ENCODE results near the gene IMMP2L.
"Not testable (repeated sequence)": the region's sequence is repeated elsewhere in the genome, so short reads cannot be mapped to it uniquely, and the experiment has no call there.

The IMMP2L gene

DNA sequence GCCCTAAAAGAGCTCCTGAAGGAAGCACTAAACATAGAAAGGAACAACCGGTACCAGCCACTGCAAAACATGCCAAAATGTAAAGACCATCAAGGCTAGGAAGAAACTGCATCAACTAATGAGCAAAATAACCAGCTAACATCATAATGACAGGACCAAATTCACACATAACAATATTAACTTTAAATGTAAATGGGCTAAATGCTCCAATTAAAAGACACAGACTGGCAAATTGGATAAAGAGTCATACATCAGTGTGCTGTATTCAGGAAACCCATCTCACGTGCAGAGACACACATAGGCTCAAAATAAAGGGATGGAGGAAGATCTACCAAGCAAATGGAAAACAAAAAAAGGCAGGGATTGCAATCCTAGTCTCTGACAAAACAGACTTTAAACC, 60.5 kb downstream of the IMMP2L start:
- not testable (repeated sequence) for DNase-seq

- peak; percentile 92 for DNase-seq
Observed at GRCh38 chr7:111499027-111499426, 63.3 kb downstream of the IMMP2L start.

GRCh38 chr7:111498391-111499007, 63.8 kb downstream of the IMMP2L start:
- no peak for DNase-seq

DNA sequence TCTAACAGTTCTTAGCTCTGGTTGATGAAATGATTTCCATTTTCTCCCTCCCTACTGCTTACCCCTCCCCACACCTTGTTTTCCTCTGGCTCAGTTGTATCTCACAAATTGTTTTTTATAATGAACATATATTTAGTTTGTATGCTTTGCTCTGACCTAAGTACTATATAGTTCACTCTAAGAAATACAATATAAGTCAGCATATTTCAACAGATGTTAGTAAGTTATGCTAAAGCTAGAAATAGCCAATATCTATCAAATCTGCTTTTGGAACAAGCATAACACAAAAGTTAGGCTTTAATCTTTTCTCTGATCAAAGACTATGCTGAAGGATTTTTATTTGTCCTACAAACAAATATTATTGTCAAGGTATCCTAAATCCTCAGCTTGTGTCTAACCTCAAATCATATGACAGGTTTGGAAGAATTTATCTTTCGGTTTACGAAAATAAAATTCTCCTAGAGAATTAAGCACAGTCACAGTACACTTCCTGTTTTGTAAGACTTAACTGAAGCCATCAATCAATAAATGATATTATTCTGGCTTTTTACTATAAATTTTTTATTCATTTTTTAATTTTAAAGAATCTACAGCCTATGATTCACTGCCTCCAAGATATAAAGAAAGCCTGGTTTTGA, 67.0 kb downstream of the IMMP2L start:
- no peak for DNase-seq

- no peak for DNase-seq
Observed at GRCh38 chr7:111492234-111492633, 70.1 kb downstream of the IMMP2L start.

DNA sequence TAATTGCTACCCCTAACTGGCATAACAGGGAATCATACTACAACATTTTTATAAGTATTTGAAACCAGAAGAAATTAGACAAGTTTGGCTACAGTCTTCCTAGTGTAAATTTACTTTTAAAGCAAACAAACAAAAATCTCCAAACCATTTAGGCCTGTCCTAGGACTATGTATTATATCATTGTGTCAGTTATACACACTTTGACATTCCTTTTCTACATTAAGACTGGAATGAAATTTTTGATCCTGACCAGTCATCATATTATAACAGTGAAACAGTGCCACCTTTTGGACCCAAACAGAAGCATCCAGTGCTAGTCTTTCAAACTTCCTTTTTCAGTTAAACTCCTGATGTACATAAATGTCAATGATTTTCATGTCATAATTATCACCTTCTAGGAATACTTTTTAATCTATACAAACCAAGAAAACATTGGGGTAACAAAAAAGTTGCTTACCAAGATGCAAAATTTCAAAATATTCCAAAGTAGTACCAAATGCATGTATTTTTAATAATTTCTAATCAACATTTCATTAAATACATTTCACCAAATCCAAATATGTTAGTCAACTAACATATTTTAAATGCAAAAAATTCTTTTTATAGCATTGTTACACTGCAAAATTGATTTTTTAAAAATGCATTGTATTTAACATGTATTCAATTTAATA, 75.7 kb downstream of the IMMP2L start:
- DNase-seq = peak; percentile 58

GRCh38 chr7:111485701-111486380, 76.5 kb downstream of the IMMP2L start:
- DNase-seq = no peak

GRCh38 chr7:111483078-111483477, 79.2 kb downstream of the IMMP2L start:
- no peak for DNase-seq

DNA sequence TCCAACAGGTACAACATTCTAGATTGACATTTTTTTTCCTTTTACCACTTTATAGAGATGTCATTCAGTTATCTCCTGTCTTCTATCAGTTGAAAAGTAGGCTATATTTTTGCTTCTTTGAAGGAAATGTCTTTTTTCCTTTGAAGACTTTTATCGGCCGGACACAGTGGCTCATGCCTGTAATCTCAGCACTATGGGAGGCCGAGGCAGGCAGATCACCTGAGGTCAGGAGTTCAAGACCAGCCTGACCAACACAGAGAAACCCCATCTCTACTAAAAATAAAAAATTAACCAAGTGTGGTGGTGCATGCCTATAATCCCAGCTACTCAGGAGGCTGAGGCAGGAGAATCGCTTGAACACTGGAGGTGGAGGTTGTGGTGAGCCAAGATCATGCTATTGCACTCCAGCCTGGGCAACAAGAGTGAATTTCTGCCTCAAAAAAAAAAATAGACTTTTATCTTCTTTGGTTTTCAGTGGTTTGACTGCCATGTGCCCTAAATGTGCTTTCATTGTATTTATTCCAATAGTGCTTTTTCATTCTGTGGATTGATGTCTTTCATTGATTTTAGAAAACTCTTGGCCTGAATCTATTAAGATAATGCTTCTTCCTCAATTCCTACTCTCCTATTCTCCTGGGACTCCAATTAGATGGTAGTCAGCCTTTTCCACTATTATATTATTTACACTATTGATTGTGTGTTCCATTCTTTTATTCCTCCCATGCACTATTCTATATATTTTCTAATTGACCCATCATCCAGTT, 84.6 kb downstream of the IMMP2L start:
- no peak for DNase-seq

- DNase-seq = no peak
Observed at GRCh38 chr7:111476586-111477293, 85.6 kb downstream of the IMMP2L start.

DNA sequence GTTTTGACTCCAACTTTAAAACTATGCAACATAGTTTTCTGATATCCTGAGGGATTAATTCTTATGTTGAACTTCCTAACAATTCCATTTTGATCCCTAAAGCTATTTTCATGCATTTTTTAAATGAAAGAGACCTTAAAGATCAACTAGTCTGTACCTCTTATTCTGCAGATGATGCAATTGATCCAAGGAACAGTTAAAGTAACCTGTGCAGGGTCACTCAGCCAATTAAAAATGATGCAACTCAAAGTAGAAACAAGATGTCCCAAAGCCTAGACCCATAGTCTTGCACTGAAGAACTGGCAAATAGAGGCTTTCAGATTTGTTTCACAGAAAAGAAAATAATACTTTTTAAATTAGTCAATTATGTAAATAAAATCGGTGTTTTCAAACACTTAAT, 86.3 kb downstream of the IMMP2L start:
- DNase-seq = no peak

DNA sequence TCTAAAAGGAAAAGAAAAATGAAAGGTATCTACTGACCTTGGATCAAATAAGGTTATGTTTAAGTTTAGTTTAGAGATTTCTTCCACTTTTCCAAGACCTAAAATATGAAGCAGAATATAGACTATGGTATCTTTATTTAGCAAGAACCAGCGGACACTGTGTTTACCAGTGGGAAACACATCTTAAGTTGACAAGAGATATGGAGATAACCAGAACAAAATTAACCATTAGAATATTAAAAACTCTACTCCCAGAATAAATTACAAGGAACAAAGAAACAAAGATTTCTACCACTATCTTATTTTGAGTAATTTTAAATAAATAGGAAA, 86.9 kb downstream of the IMMP2L start:
- no peak for DNase-seq

DNA sequence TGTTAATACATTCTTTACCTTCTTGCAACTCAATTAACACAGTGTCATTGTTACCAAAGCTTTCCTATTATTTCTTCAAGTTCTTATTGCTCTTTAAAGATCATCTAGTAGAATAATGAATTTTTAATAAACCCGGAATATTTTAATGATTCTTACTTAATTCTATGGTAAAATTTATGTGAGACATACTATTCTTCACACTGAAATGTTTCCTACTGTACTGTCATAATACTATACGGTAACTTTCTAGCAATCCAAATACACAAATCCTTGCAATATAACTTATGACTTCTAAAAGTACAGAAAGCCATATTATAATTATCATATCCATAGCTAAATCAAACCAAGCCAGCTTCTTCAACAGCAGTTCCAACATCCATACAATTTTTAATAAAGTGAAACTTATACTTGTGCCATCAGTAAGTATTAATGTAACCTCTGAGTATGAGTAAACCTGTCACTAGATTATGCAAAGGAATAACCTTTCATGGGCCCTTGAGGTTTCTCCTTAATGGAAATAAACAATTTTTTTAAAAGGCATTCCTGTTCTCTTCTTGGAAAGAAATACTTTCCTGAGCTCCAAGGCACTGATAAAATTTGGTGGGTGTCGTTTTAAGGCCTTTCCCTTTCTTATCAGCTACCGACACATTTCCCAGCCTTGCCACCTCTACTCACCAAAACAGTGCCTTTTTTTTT, 87.4 kb downstream of the IMMP2L start:
- DNase-seq = no peak

DNA sequence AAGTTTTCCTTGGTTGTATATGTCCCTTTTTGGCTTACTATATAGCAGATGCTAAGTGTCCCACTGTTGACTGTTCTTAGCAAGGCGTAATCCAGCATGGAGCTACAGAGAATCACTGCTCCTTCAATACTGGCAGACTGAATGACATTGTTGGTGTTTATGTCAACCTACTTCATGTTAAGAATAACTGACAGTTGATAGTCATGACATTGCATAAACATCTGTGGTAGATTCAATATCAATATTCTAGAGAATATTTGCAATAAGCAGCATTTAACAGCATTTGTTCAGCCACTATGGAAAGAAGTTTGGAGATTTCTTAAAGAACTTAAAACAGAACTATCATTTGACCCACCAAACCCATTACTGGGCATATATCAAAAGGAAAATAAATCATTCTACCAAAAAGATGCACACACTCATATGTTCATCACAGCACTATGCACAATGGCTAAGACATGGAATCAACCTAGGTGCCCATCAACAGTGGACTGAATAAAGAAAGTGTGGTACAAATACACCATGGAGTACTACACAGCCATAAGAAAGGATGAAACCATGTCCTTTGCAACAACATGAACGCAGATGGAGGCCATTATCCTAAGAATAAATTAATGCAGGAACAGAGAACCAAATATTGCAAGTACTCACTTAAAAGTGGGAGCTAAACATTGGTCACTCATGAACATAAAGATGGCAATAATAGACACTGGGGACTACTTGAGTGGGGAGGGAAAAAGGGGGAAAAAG, 88.7 kb downstream of the IMMP2L start:
- no peak for DNase-seq

GRCh38 chr7:111470998-111471397, 91.3 kb downstream of the IMMP2L start:
- no peak for DNase-seq

DNA sequence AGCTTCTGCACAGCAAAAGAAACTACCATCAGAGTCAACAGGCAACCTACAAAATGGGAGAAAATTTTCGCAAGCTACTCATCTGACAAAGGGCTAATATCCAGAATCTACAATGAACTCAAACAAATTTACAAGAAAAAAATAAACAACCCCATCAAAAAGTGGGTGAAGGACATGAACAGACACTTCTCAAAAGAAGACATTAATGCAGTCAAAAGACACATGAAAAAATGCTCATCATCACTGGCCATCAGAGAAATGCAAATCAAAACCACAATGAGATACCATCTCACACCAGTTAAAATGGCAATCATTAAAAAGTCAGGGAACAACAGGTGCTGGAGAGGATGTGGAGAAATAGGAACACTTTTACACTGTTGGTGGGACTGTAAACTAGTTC, 92.4 kb downstream of the IMMP2L start:
- DNase-seq = not testable (repeated sequence)

DNA sequence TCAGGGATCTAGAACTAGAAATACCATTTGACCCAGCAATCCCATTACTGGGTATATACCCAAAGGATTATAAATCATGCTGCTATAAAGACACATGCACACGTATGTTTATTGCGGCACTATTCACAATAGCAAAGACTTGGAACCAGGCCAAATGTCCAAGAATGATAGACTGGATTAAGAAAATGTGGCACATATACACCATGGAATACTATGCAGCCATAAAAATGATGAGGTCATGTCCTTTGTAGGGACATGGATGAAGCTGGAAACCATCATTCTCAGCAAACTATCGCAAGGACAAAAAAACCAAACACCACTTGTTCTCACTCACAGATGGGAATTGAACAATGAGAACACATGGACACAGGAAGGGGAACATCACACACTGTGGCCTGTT, 96.5 kb downstream of the IMMP2L start:
- DNase-seq = not testable (repeated sequence)

GRCh38 chr7:111460695-111461094, 101.6 kb downstream of the IMMP2L start:
- no peak for DNase-seq

- DNase-seq = no peak
Observed at GRCh38 chr7:111459757-111460280, 102.5 kb downstream of the IMMP2L start.

GRCh38 chr7:111459065-111459756, 103.1 kb downstream of the IMMP2L start:
- no peak for DNase-seq

Measured in HCEC 1CT (cell line).